HUES64 (cell line): ENCODE data around the gene GAB2.

ENCODE experiments used
- H3K27ac ChIP-seq: 2 replicates; pipeline ENCODE4 v1.7.0; 2013; ENCODE audit warnings: low read depth, low read length, inconsistent platforms
- H3K27me3 ChIP-seq: 2 replicates; pipeline ENCODE4 v1.6.1; 2013; ENCODE audit warnings: mild to moderate bottlenecking, low read length; ENCODE audit not compliant: insufficient read depth
- H3K36me3 ChIP-seq: 2 replicates; pipeline ENCODE4 v1.6.1; 2013; ENCODE audit warnings: mild to moderate bottlenecking, low read length; ENCODE audit not compliant: insufficient read depth
- H3K4me1 ChIP-seq: 2 replicates; pipeline ENCODE4 v1.6.1; 2013; ENCODE audit warnings: mild to moderate bottlenecking, low read length, moderate library complexity; ENCODE audit not compliant: insufficient read depth
- H3K4me3 ChIP-seq: 2 replicates; pipeline ENCODE4 v1.5.1; 2013; ENCODE audit warnings: mild to moderate bottlenecking, low read length, moderate library complexity
- H3K9ac ChIP-seq: 2 replicates; pipeline ENCODE4 v1.6.1; 2013; ENCODE audit warnings: mild to moderate bottlenecking, low read depth, low read length
- H3K9me3 ChIP-seq: 2 replicates; pipeline ENCODE4 v1.6.1; 2013; ENCODE audit warnings: low read depth, low read length; ENCODE audit not compliant: insufficient read depth
- WGBS: fragments of 150-250, 120-280 bp; methylation state at CpG from one replicate; pipeline ENCODE4 v1.1.7; 2013; ENCODE audit warnings: missing lambda C conversion rate; 5-methylcytosine and 5-hydroxymethylcytosine counted together

The GAB2 gene

GRCh38 chr11:78339483-78339882, 78.1 kb downstream of the GAB2 start:
- no peaks in the 10 kb centered on the region for H3K9me3 ChIP-seq
- no peak overlapping the region for H3K9ac ChIP-seq
- peaks cover 6% of the 10 kb centered on the region; the same call in 1 of the 2 replicates for H3K4me1 ChIP-seq
- no peaks in the 10 kb centered on the region for H3K27me3 ChIP-seq
- no peaks in the 10 kb centered on the region for H3K36me3 ChIP-seq
- WGBS = 88% methylated on average over 1 of the region's 1 CpG
- H3K27ac ChIP-seq = no peak overlapping the region
- H3K4me3 ChIP-seq = no peak overlapping the region

GRCh38 chr11:78338702-78339101, 78.9 kb downstream of the GAB2 start:
- Histone ChIP-seq H3K9me3 (no peaks in the 10 kb centered on the region), H3K36me3 (no peaks in the 10 kb centered on the region), H3K4me3 (no peak overlapping the region), H3K27me3 (no peaks in the 10 kb centered on the region), H3K4me1 (peaks cover 6% of the 10 kb centered on the region; the same call in 1 of the 2 replicates), H3K9ac (no peak overlapping the region), H3K27ac (no peak overlapping the region)
- WGBS = 94% methylated on average over 6 of the region's 6 CpGs

- no peak overlapping the region for H3K4me3 ChIP-seq
- no peak overlapping the region for H3K27ac ChIP-seq
- H3K4me1 ChIP-seq = peaks cover 6% of the 10 kb centered on the region; the same call in 1 of the 2 replicates
- no peaks in the 10 kb centered on the region for H3K27me3 ChIP-seq
- WGBS = 100% methylated on average over 1 of the region's 1 CpG
- no peak overlapping the region for H3K9ac ChIP-seq
- H3K36me3 ChIP-seq = no peaks in the 10 kb centered on the region
- no peaks in the 10 kb centered on the region for H3K9me3 ChIP-seq
These were observed 79.5 kb downstream of the GAB2 start for GRCh38 chr11:78338138-78338537.

- 82% methylated on average over 1 of the region's 2 CpGs for WGBS
- Histone ChIP-seq H3K27ac (no peak overlapping the region), H3K4me1 (peaks cover 6% of the 10 kb centered on the region), H3K9ac (no peak overlapping the region), H3K36me3 (no peaks in the 10 kb centered on the region), H3K4me3 (no peak overlapping the region), H3K9me3 (no peaks in the 10 kb centered on the region), H3K27me3 (no peaks in the 10 kb centered on the region)
These were observed 80.1 kb downstream of the GAB2 start for GRCh38 chr11:78337554-78337924.

- H3K9me3 ChIP-seq = no peaks in the 10 kb centered on the region
- 93% methylated on average over 3 of the region's 4 CpGs for WGBS
These were observed 80.6 kb downstream of the GAB2 start for GRCh38 chr11:78336877-78337553.

GRCh38 chr11:78334109-78334508, 83.5 kb downstream of the GAB2 start:
- Histone ChIP-seq H3K27me3 (no peaks in the 10 kb centered on the region), H3K27ac (no peak overlapping the region), H3K4me1 (peaks cover 11% of the 10 kb centered on the region), H3K4me3 (no peak overlapping the region), H3K9ac (no peak overlapping the region), H3K9me3 (no peaks in the 10 kb centered on the region), H3K36me3 (no peaks in the 10 kb centered on the region)

More at GRCh38 chr11:78336877-78337553, 80.6 kb downstream of the GAB2 start:
- H3K4me1 ChIP-seq = peaks cover 9% of the 10 kb centered on the region
- no peak overlapping the region for H3K27ac ChIP-seq
- no peak overlapping the region for H3K4me3 ChIP-seq
- no peaks in the 10 kb centered on the region for H3K36me3 ChIP-seq
- no peaks in the 10 kb centered on the region for H3K27me3 ChIP-seq
- H3K9ac ChIP-seq = no peak overlapping the region

GRCh38 chr11:78332872-78333271, 84.7 kb downstream of the GAB2 start:
- Histone ChIP-seq H3K4me1 (peaks cover 11% of the 10 kb centered on the region), H3K9ac (no peak overlapping the region), H3K27ac (no peak overlapping the region), H3K27me3 (no peaks in the 10 kb centered on the region), H3K36me3 (no peaks in the 10 kb centered on the region), H3K4me3 (no peak overlapping the region), H3K9me3 (no peaks in the 10 kb centered on the region)
- 86% methylated on average over 1 of the region's 1 CpG for WGBS

- H3K36me3 ChIP-seq = no peaks in the 10 kb centered on the region
- H3K27ac ChIP-seq = no peak overlapping the region
- H3K27me3 ChIP-seq = no peaks in the 10 kb centered on the region
- no peak overlapping the region for H3K4me3 ChIP-seq
- H3K9me3 ChIP-seq = no peaks in the 10 kb centered on the region
- no CpG with 5 or more reads among the region's 1 CpG for WGBS
- H3K4me1 ChIP-seq = peaks cover 10% of the 10 kb centered on the region
- no peak overlapping the region for H3K9ac ChIP-seq
These were observed 85.3 kb downstream of the GAB2 start for GRCh38 chr11:78332174-78332866.

GRCh38 chr11:78331711-78332110, 85.9 kb downstream of the GAB2 start:
- Histone ChIP-seq H3K9ac (no peak overlapping the region), H3K4me1 (peaks cover 5% of the 10 kb centered on the region; the same call in 1 of the 2 replicates), H3K9me3 (no peaks in the 10 kb centered on the region), H3K27ac (no peak overlapping the region), H3K36me3 (no peaks in the 10 kb centered on the region), H3K27me3 (no peaks in the 10 kb centered on the region), H3K4me3 (no peak overlapping the region)
- 90% methylated on average over 3 of the region's 3 CpGs for WGBS

GRCh38 chr11:78330361-78330760, 87.3 kb downstream of the GAB2 start:
- Histone ChIP-seq H3K9ac (no peak overlapping the region), H3K27ac (no peak overlapping the region), H3K36me3 (no peaks in the 10 kb centered on the region), H3K4me1 (peaks cover 5% of the 10 kb centered on the region; the same call in 1 of the 2 replicates), H3K27me3 (no peaks in the 10 kb centered on the region), H3K4me3 (no peak overlapping the region), H3K9me3 (no peaks in the 10 kb centered on the region)
- WGBS = 93% methylated on average over 3 of the region's 3 CpGs

- Histone ChIP-seq H3K4me3 (no peak overlapping the region), H3K27me3 (no peaks in the 10 kb centered on the region), H3K4me1 (peaks cover 5% of the 10 kb centered on the region; the same call in 1 of the 2 replicates), H3K36me3 (no peaks in the 10 kb centered on the region), H3K9ac (no peak overlapping the region), H3K9me3 (no peaks in the 10 kb centered on the region), H3K27ac (no peak overlapping the region)
- 89% methylated on average over 4 of the region's 6 CpGs for WGBS
These were observed 89.7 kb downstream of the GAB2 start for GRCh38 chr11:78327945-78328344.
